Activated CD4-positive, alpha-beta T cell treated with anti-CD3 and anti-CD28 coated beads, Interleukin-10, Interleukin-2, amounts not matched to agents 100 ng/mL and 50 ng/mL, durations not matched to agents 16 hours and 8 hours (primary cell): ENCODE data around the gene KCNS3.
"Not testable (repeated sequence)": the region's sequence is repeated elsewhere in the genome, so short reads cannot be mapped to it uniquely, and the experiment has no call there.

ENCODE experiments used
- DNase-seq: peaks from one replicate; pipeline ENCODE4 v3.0.0-alpha.2; 2020

Gene KCNS3

GRCh38 chr2:17951563-17951962 lies 73.1 kb downstream of the KCNS3 start:
- no peak for DNase-seq

DNA sequence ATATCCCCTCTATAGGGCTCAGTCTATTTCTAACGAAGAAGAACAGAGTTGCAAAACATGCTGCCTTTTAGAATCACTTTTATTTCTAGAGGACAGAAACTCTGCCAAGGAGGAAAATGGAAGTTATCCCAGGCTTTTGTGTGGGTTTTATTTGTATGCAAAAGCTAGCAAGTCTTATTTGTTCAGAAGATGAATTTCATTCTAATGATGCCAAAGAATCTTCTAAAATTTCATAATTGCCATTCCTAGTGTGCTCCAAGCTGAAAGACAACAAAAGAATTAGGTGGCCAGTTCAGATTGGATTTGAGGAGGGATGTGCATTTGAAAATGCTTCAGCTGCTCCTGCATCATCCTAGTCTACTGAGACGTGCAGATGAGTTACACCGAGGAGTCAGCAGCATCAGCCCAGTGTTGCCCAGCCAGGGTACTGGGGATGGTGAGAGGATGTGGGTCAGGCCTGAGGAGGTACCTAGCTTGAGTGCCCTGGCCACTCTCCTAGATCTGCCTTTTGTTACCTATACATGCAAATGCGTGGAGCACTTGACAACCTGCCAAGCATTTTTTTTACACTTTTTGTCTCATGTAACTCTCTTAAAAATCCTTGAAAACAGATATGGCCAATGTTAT lies 80.1 kb downstream of the KCNS3 start:
- DNase-seq, result no peak

- DNase-seq, result no peak
Measured at GRCh38 chr2:17959356-17959755, 80.9 kb downstream of the KCNS3 start.

- peak; percentile 4 for DNase-seq
Measured at GRCh38 chr2:17959833-17960232, 81.4 kb downstream of the KCNS3 start.

- DNase-seq, result no peak
Measured at GRCh38 chr2:17960925-17961324, 82.5 kb downstream of the KCNS3 start.

DNA sequence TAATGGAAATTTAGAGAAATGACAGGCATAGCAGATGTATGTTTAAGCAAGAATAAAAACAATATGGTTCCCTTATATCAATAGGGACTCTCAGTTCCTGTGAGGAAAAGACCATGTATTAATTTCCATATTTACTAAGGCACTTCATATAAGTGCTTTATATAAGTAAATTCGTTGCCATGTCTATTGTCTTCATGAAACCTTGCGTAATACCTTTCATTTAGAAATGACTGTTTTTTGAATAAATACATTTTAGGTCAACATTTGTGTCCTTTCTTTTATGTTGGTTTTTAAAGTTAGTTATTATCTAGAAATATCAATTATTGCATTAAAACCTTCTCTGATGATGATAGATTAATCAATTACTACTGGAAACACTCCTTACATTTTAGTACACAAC lies 83.3 kb downstream of the KCNS3 start:
- no peak for DNase-seq

- DNase-seq, result no peak
Measured at GRCh38 chr2:17962876-17963275, 84.4 kb downstream of the KCNS3 start.

DNA sequence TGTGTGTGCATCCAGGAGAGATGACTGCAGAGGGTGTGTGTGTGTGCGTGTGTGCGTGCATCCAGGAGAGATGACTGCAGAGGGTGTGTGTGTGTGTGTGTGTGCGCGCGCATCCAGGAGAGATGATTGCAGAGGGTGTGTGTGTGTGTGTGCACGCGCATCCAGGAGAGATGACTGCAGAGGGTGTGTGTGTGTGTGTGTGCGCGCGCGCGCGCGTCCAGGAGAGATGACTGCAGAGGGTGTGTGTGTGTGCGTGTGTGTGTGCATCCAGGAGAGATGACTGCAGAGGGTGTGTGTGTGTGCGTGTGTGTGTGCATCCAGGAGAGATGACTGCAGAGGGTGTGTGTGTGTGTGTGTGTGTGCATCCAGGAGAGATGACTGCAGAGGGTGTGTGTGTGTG lies 85.1 kb downstream of the KCNS3 start:
- DNase-seq, result not testable (repeated sequence)

DNA sequence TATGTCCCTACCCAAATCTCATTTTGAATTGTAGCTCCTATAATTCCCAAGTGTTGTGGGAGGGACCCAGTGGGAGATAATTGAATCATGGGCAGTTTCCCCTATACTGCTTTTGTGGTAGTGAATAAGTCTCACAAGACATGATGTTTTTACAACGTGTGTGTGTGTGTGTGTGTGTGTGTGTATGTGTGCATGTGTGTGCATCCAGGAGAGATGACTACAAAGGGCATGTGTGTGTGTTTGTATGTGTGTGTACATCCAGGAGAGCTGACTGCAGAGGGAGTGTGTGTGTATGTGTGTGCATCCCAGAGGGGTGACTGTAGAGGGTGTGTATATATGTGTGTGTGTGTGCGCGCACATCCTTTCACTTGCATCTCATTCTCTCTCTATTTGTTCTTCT lies 86.7 kb downstream of the KCNS3 start:
- no peak for DNase-seq

- no peak for DNase-seq
Measured at GRCh38 chr2:17966798-17967197, 88.3 kb downstream of the KCNS3 start.

GRCh38 chr2:17969661-17970060 lies 91.2 kb downstream of the KCNS3 start:
- DNase-seq, result no peak

GRCh38 chr2:17971531-17972125 lies 93.2 kb downstream of the KCNS3 start:
- no peak for DNase-seq

GRCh38 chr2:17972991-17973390 lies 94.5 kb downstream of the KCNS3 start:
- DNase-seq, result no peak

GRCh38 chr2:17975401-17975800 lies 96.9 kb downstream of the KCNS3 start:
- DNase-seq, result no peak

GRCh38 chr2:17976871-17977746 lies 98.6 kb downstream of the KCNS3 start:
- DNase-seq, result no peak

DNA sequence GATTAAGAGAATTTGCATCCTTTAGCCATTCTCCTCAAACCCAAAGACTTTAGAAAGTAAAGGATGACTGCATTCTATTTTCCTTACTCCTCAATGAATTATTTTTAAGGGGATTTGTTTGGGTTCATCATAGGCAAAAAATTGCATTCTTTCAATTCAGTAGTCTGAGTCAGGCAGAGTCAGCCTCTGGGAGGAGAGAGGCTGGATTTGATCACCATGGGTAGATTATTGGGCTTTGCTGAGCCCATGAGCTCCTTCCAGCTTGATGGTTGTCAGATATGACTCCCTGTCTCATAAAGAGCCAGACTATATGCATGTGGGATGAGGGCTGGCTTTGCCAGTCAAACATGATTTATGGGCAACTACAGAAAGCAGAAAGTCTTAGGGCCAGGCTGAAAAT lies 101.2 kb downstream of the KCNS3 start:
- no peak for DNase-seq

GRCh38 chr2:17981936-17982335 lies 103.5 kb downstream of the KCNS3 start:
- no peak for DNase-seq
